Stimulated activated CD4-positive, alpha-beta T cell treated with anti-CD3 and anti-CD28 coated beads, TNF-alpha, amount 100 ng/mL, for 24 hours (primary cell): ENCODE results near the gene GMEB2.
"Not testable (repeated sequence)": the region's sequence is repeated elsewhere in the genome, so short reads cannot be mapped to it uniquely, and the experiment has no call there.

Source experiments
- DNase-seq, 3 experiments: peaks; one replicate each; pipeline ENCODE4 v3.0.0-alpha.2; 2020; ENCODE audit warnings: low read depth in 3 of 3

The GMEB2 gene

GRCh38 chr20:63657260-63657936, 30.5 kb upstream of the GMEB2 start:
- DNase-seq: no peak

- no peak for DNase-seq
Observed at GRCh38 chr20:63656451-63656850, 29.6 kb upstream of the GMEB2 start.

- DNase-seq: no peak
Observed at GRCh38 chr20:63655249-63655648, 28.3 kb upstream of the GMEB2 start.

- DNase-seq: no peak
Observed at GRCh38 chr20:63653974-63654668, 27.2 kb upstream of the GMEB2 start.

- peak; percentile 39 to 71 (median 39) for DNase-seq
Observed at GRCh38 chr20:63653041-63653973, 26.4 kb upstream of the GMEB2 start, which contains the start of gene STMN3. Gene STMN3, minus strand, starts transcription at chr20:63653424. Its CDS starts 79 bp downstream, at chr20:63653345.

- no peak for DNase-seq
Observed at GRCh38 chr20:63652192-63652980, 25.5 kb upstream of the GMEB2 start.

GRCh38 chr20:63651942-63652191, 25.0 kb upstream of the GMEB2 start:
- no peak for DNase-seq

GRCh38 chr20:63650486-63650885, 23.6 kb upstream of the GMEB2 start:
- DNase-seq: not testable (repeated sequence)

GRCh38 chr20:63648895-63649589, 22.1 kb upstream of the GMEB2 start:
- no peak for DNase-seq

- no peak for DNase-seq
Observed at GRCh38 chr20:63648190-63648589, 21.3 kb upstream of the GMEB2 start.

- DNase-seq: no peak
Observed at GRCh38 chr20:63645218-63645617, 18.3 kb upstream of the GMEB2 start.

GRCh38 chr20:63643946-63644345, 17.0 kb upstream of the GMEB2 start:
- no peak for DNase-seq

- DNase-seq: no peak
Observed at GRCh38 chr20:63643499-63643898, 16.6 kb upstream of the GMEB2 start.

- DNase-seq: no peak
Observed at GRCh38 chr20:63642527-63643247, 15.8 kb upstream of the GMEB2 start.

- DNase-seq: peak; percentile 94 to 96 (median 96)
Observed at GRCh38 chr20:63641792-63642523, 15.1 kb upstream of the GMEB2 start.

- peak in 1 of 3 experiments; percentile 52 for DNase-seq
Observed at GRCh38 chr20:63641146-63641791, 14.4 kb upstream of the GMEB2 start.

- DNase-seq: not testable (repeated sequence)
Observed at GRCh38 chr20:63640686-63641085, 13.8 kb upstream of the GMEB2 start.

- DNase-seq: no peak
Observed at GRCh38 chr20:63640086-63640485, 13.2 kb upstream of the GMEB2 start.
